ENCODE results near the gene RHCE. TPM values are rescaled to one million over a fixed set of nuclear protein-coding genes. Genes with fewer than 3 reads are reported as not detected.

Gene RHCE
- total RNA-seq, 2 experiments from 2014 or later = 0.42 to 0.43 TPM

Other genes starting within 250 kb of the RHCE start
- 100 to 1,000 TPM; 103 to 118 TPM for gene SYF2, start 188.3 kb downstream of the RHCE start, total RNA-seq
- 100 to 1,000 TPM; 472 to 482 TPM for gene RSRP1, start 173.4 kb downstream of the RHCE start, total RNA-seq
- gene RHD, start 148.3 kb downstream of the RHCE start, total RNA-seq = under 1 TPM; 0.14 to 0.19 TPM
- gene TMEM50A, start 82.5 kb downstream of the RHCE start, total RNA-seq = 100 to 1,000 TPM; 103 to 118 TPM
- gene MACO1, start 10.1 kb upstream of the RHCE start, total RNA-seq = 10 to 100 TPM; 44.7 to 47.0 TPM
- 10 to 100 TPM; 46.1 to 49.5 TPM for gene LDLRAP1, start 122.8 kb upstream of the RHCE start, total RNA-seq
- 10 to 100 TPM; 24.6 to 25.7 TPM for gene MAN1C1, start 196.0 kb upstream of the RHCE start, total RNA-seq